Ovary (tissue), 9 donors: ENCODE measurements around the gene TNIP1. TPM values are rescaled to one million over a fixed set of nuclear protein-coding genes. Genes with fewer than 3 reads are reported as not detected.
A peak's percentile ranks its signal among the peaks of the same experiment; 100 is the strongest.

Experiments used
- DNase-seq, 5 donors: peaks; one replicate each; pipeline ENCODE4 v3.0.0-alpha.2; 2019 to 2020
- H3K27ac ChIP-seq, 2 donors: fragments of 200-600 bp; one replicate each; pipeline versions ENCODE4 v1.5.1 to v1.8.0; 2019 to 2022
- H3K27me3 ChIP-seq: fragments of 200-600 bp; one replicate; pipeline ENCODE4 v1.8.0; 2022
- H3K36me3 ChIP-seq: fragments of 200-600 bp; sonication (generic); one replicate; pipeline ENCODE4 v1.5.1; 2019
- H3K4me1 ChIP-seq: one replicate; pipeline ENCODE4 v1.8.1; 2013; ENCODE audit warnings: mild to moderate bottlenecking, moderate library complexity; ENCODE audit not compliant: insufficient read depth
- H3K4me3 ChIP-seq: fragments of 200-600 bp; sonication (generic); one replicate; pipeline ENCODE4 v1.5.1; 2017
- H3K9me3 ChIP-seq, 2 donors: fragments of 200-600 bp in 1 of 2; sonication (generic) in 1 of 2; one replicate each; pipeline versions ENCODE4 v1.5.1 to v1.8.1; 2013 to 2019; ENCODE audit warnings: mild to moderate bottlenecking in 1 of 2, moderate library complexity in 1 of 2
- CTCF ChIP-seq, 3 donors: fragments of 450-650 bp in 2 of 3; fragments of 200-600 bp in 1 of 3; IDR thresholded peaks; one replicate each; pipeline versions ENCODE4 v1.5.1 to v1.8.0; 2016 to 2022; ENCODE audit warnings: antibody characterized with exemption in 3 of 3, mild to moderate bottlenecking in 1 of 3
- EP300 ChIP-seq: sonication (generic); formaldehyde crosslinking; IDR thresholded peaks from one replicate; pipeline ENCODE4 v1.6.1; 2017; ENCODE audit warnings: antibody characterized with exemption
- POLR2A ChIP-seq: fragments of 450-650 bp; IDR thresholded peaks from one replicate; pipeline ENCODE4 v1.6.1; 2017; ENCODE audit warnings: antibody characterized with exemption, mild to moderate bottlenecking, moderate library complexity
- WGBS, 3 donors: extraction: QIAGEN DNeasy Blood & Tissue Kit in 1 of 3; methylation state at CpG; one replicate each; pipeline versions ENCODE4 v1.1.5 to v1.1.7; 2013 to 2017; 5-methylcytosine and 5-hydroxymethylcytosine counted together
- intact Hi-C, 4 donors: fragments of 100-400 bp; cut with DNase I; formaldehyde crosslinking; loops; one replicate each; pipeline versions ENCODE4 v1.11.0 to v1.15.1; 2022 to 2023
- polyA plus RNA-seq, 2 donors: library from polyadenylated mRNA; stranded (reverse); fragments of 200-250 nt in 1 of 2; fragments of 350-450 nt in 1 of 2; fragmentation: Illumina TruSeq in 1 of 2; extraction: RNeasy Lipid Tissue Mini Kit (QIAGEN cat#74804) in 1 of 2; gene quantifications; one replicate each; pipeline ENCODE4 v1.2.3, GENCODE V29; 2013 to 2014
- total RNA-seq, 7 donors: library from RNA; depleted of rRNA in 2 of 7; stranded (reverse); fragments of >200 nt in 2 of 7; fragmentation: NEBNext Ultra II Directional in 3 of 7; extraction: Animal tissue kit (Norgen Biotek cat#: 25700) in 3 of 7; gene quantifications; one replicate each; pipeline versions ENCODE4 v1.1.0 to v1.2.4, GENCODE V29; 2016 to 2023
- donor health status: DM: no; HTN: no; CAD: no; lungs with moderate emphysema.
- donor health status: DM: no; HTN: no; CAD: no.
- donor health status: Bipolar disorder and iron deficiency.
- donor health status: DM: yes; HTN: yes; CAD: no.
- donor health status: DM: no; HTN: no; CAD: no.
- donor health status: DM: yes; HTN: yes; CAD: no.

The TNIP1 gene
- total and polyA plus RNA-seq, 9 donors: 39.4 to 89.7 (median 60.6) TPM

GRCh38 chr5:151126199-151126645 lies 45.4 kb upstream of the TNIP1 start:
- 12 to 23% (median 18%) methylated on average over 9 of the region's 9 CpGs for WGBS, 3 donors
- H3K27ac ChIP-seq: no peak overlapping the region
- H3K4me3 ChIP-seq: no peak overlapping the region
- TF ChIP-seq POLR2A: no peak
- TF ChIP-seq CTCF (IDR thresholded peaks at IDR 0.05): peak; percentile 60 to 87 (median 80)
- H3K36me3 ChIP-seq: no peaks in the 10 kb centered on the region
- intact Hi-C loops: loop anchor here (2.0 to 10.0 kb wide), 4 partner anchors 36 to 109 kb away; partner anchors contain the start of gene CCDC69 (in 1 of the 4)
- DNase-seq: peak; percentile 61 to 80 (median 75)
- H3K9me3 ChIP-seq: no peaks in the 10 kb centered on the region
- no peaks in the 10 kb centered on the region for H3K27me3 ChIP-seq
- no peaks in the 10 kb centered on the region for H3K4me1 ChIP-seq

- H3K9me3 ChIP-seq: no peaks in the 10 kb centered on the region
- H3K4me1 ChIP-seq: no peaks in the 10 kb centered on the region
- H3K27ac ChIP-seq: no peak overlapping the region
- no peak for DNase-seq
- H3K27me3 ChIP-seq: no peaks in the 10 kb centered on the region
- intact Hi-C loops: loop anchor here in 3 of 4 donors (2.0 to 10.0 kb wide), 4 partner anchors 37 to 109 kb away; partner anchors contain the start of gene CCDC69 (in 1 of the 3)
- H3K4me3 ChIP-seq: no peak overlapping the region
- TF ChIP-seq CTCF (IDR thresholded peaks at IDR 0.05) (no peak), POLR2A (no peak), EP300 (no peak)
- 74 to 77% (median 76%) methylated on average over 7 of the region's 7 CpGs for WGBS, 3 donors
- no peaks in the 10 kb centered on the region for H3K36me3 ChIP-seq
Observed at GRCh38 chr5:151125421-151125820, 44.6 kb upstream of the TNIP1 start.

- Histone ChIP-seq H3K36me3 (no peaks in the 10 kb centered on the region), H3K9me3 (no peaks in the 10 kb centered on the region), H3K4me1 (no peaks in the 10 kb centered on the region), H3K27ac (no peak overlapping the region), H3K4me3 (no peak overlapping the region), H3K27me3 (no peaks in the 10 kb centered on the region)
- intact Hi-C loops: loop anchor here in 3 of 4 donors (2.0 to 10.0 kb wide), 4 partner anchors 41 to 113 kb away; partner anchors contain the start of gene CCDC69 (in 1 of the 3)
- DNase-seq: peak in 2 of 5 donors; percentile 48 to 55
- TF ChIP-seq POLR2A (no peak), CTCF (IDR thresholded peaks at IDR 0.05) (no peak), EP300 (no peak)
- WGBS, 3 donors: 74 to 76% (median 74%) methylated on average over 17 of the region's 17 CpGs
Observed at GRCh38 chr5:151123897-151124751, 43.3 kb upstream of the TNIP1 start.

- 88 to 92% (median 89%) methylated on average over 14 of the region's 14 CpGs for WGBS, 3 donors
- no peaks in the 10 kb centered on the region for H3K36me3 ChIP-seq
- intact Hi-C loops: loop anchor here in 3 of 4 donors (5.0 to 10.0 kb wide), 3 partner anchors 102 to 114 kb away; partner anchors contain the start of gene CCDC69 (in 1 of the 3)
- H3K27ac ChIP-seq: no peak overlapping the region
- DNase-seq: no peak
- TF ChIP-seq CTCF (IDR thresholded peaks at IDR 0.05) (no peak), EP300 (no peak), POLR2A (no peak)
- H3K9me3 ChIP-seq: no peaks in the 10 kb centered on the region
- no peaks in the 10 kb centered on the region for H3K27me3 ChIP-seq
- no peaks in the 10 kb centered on the region for H3K4me1 ChIP-seq
- H3K4me3 ChIP-seq: no peak overlapping the region
Observed at GRCh38 chr5:151122828-151123227, 42.0 kb upstream of the TNIP1 start.
